GM06990 (cell line): ENCODE data around the gene P2RY13.

Experiments
- DNase-seq: peaks from one replicate; pipeline ENCODE4 v3.0.0-alpha.2; 2011; ENCODE audit not compliant: insufficient read length; ENCODE audit errors: extremely low read depth
- H3K27me3 ChIP-seq: replicated peaks from 2 replicates; pipeline ENCODE4 v1.6.0; 2011; ENCODE audit warnings: low read length; ENCODE audit not compliant: control insufficient read depth, insufficient read depth
- H3K36me3 ChIP-seq: 2 replicates; pipeline ENCODE4 v1.5.1; 2011; ENCODE audit warnings: low read length; ENCODE audit not compliant: control insufficient read depth, insufficient read depth
- H3K4me3 ChIP-seq: replicated peaks from 2 replicates; pipeline ENCODE4 v1.5.1; 2011; ENCODE audit warnings: low read depth, mild to moderate bottlenecking, control low read depth, low read length
- CTCF ChIP-seq: IDR thresholded peaks from 2 replicates; pipeline ENCODE4 v1.5.1; 2011; ENCODE audit warnings: low read length, control low read depth, mild to moderate bottlenecking, inconsistent platforms; ENCODE audit not compliant: insufficient read depth, poor library complexity, severe bottlenecking

P2RY13 gene

DNA sequence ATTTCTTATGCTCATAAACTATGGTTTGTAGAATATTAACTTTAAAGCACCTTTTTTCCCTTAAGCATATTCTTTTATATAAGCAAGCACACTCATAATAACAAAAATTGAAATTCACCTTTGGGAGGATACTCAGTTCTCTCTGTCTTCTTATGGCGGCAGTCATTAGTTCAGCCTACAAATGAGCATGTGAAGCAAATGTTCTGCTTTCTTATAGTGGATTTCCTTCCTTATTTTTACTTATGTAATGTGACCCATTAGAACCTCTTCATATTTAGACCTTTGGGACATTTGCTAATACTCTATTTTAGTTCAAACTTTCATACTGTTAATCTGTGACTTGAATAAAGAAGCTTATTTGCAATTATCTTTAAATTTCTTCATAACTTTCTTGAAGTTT is at the start of gene P2RY13:
P2RY13 (minus strand) TSS at position 187 of the 400 bp plus-strand sequence; CDS start at position 166, 21 bp downstream.
- H3K36me3 ChIP-seq: no peaks in the 10 kb centered on the region
- no peak within 1 kb of the TSS for H3K4me3 ChIP-seq
- H3K27me3 ChIP-seq: no peaks in the 10 kb centered on the region
- TF ChIP-seq CTCF: no peak
- no peak for DNase-seq

GRCh38 chr3:151377768-151378385 is 48.5 kb upstream of the P2RY13 start:
- peak overlapping the region; percentile 36 for H3K4me3 ChIP-seq
- H3K36me3 ChIP-seq: no peaks in the 10 kb centered on the region
- DNase-seq: peak; percentile 40
- no peaks in the 10 kb centered on the region for H3K27me3 ChIP-seq
- no peak for TF ChIP-seq CTCF

- no peak for TF ChIP-seq CTCF
- no peak for DNase-seq
- Histone ChIP-seq H3K4me3 (no peak overlapping the region), H3K36me3 (no peaks in the 10 kb centered on the region), H3K27me3 (no peaks in the 10 kb centered on the region)
Measured at GRCh38 chr3:151372063-151372820, 42.9 kb upstream of the P2RY13 start.

DNA sequence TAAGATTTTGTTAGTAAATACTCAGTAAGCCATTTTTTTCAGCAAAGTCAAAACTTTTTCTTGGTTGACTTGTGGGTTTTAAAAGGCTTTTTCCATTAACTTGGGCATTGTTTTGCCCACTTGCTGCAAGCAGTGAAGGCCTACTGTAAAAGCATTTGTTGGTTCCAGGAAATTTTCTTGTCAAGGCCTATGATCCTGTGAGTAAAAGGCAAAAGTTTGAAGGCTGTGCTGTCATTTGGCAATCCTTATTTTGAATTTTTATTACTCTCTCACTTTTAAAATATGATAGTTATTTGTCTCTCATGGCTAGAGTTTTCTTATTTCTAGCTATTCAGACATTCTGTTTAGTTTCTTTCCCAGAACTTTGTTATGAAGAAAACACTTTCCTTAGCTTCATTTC is 42.2 kb upstream of the P2RY13 start:
- DNase-seq: no peak
- no peak for TF ChIP-seq CTCF
- Histone ChIP-seq H3K4me3 (no peak overlapping the region), H3K27me3 (no peaks in the 10 kb centered on the region), H3K36me3 (no peaks in the 10 kb centered on the region)

GRCh38 chr3:151367448-151367847 is 38.1 kb upstream of the P2RY13 start:
- H3K36me3 ChIP-seq: no peaks in the 10 kb centered on the region
- H3K4me3 ChIP-seq: no peak overlapping the region
- DNase-seq: no peak
- TF ChIP-seq CTCF: no peak
- no peaks in the 10 kb centered on the region for H3K27me3 ChIP-seq
